Esophagus squamous epithelium (tissue), 4 donors: ENCODE data around the gene KCTD4.

Source experiments
- CTCF ChIP-seq, 6 experiments: fragments of 450-650 bp in 4 of 6; fragments of 200-600 bp in 2 of 6; sonication (generic) in 2 of 6; IDR thresholded peaks; one replicate each; pipeline ENCODE4 v1.5.1; 2016 to 2019; ENCODE audit warnings: antibody characterized with exemption in 6 of 6, mild to moderate bottlenecking in 4 of 6, moderate library complexity in 4 of 6
- POLR2A ChIP-seq, 4 donors: fragments of 450-650 bp; IDR thresholded peaks; one replicate each; pipeline ENCODE4 v1.6.1; 2017; ENCODE audit warnings: antibody characterized with exemption in 4 of 4, mild to moderate bottlenecking in 4 of 4, moderate library complexity in 3 of 4

- no peak for TF ChIP-seq CTCF (IDR thresholded peaks at IDR 0.05)
- no peak for TF ChIP-seq POLR2A (IDR thresholded peaks at IDR 0.05)
These were observed 8.4 kb upstream of the KCTD4 start for GRCh38 chr13:45209229-45209628.
